Measurements from ENCODE around the gene DNAH2. TPM values are rescaled to one million over a fixed set of nuclear protein-coding genes. Genes with fewer than 3 reads are reported as not detected.

The DNAH2 gene
- total and polyA plus RNA-seq, 2 of the 13 experiments (the other 11 are each of a cell fraction or from before 2014, with no cell fraction given): not detected

DNA sequence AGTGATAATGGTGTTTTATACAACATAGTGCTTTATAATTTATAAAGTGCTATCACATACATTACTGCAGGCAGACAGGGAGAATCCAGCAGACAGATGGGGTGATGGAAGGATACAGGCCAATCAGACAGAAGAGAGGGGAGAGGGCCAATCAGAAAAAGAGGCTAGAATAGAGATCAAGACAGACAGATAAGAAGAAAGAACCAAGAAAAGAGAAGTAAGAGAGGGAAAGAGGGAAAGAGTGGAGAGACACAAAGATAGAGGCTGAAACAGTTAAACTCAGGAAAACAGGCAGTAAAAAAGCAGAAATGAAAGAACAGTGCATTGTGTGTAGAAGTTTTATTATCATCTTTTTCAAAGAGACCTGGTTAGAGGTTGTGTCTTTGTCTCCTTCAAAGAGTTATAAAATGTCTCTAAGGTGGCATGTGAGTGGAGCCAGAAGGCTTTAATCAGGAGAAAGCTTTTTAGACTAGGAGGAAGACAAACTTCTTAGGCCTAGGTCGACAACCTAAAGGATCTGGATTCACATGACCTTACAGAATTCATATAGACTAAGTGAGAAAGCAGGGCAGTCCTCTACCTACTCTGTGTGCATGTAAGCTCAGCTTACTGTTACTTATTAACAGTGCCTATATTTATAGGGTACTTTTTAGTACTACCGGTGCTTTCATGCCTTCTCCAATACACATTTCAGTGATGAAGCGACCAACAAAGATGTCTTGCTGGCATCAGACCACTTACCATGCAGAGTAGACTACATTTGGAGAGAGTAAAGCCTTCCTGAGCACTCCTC is 162.7 kb downstream of the DNAH2 start:
- 37% methylated on average over 3 of the region's 3 CpGs for WGBS (ENCODE audit: low lambda C conversion rate)
- ATAC-seq: no peak; the same call in 2 of the 3 replicates

More for the DNA sequence above, 162.7 kb downstream of the DNAH2 start:
- BruUV-seq (replicated peaks): no TSS peak
- in situ Hi-C loops (cut with HindIII; ENCODE audit: extremely low pct_ligation_motif_present, low pct_unique_long_range_greater_than_20kb) (no loop called here), intact Hi-C loops (cut with micrococcal nuclease; ENCODE audit: unreplicated experiment) (no loop called here)
- H3K4me3 ChIP-seq (replicated peaks in 1 of 3; ENCODE audit: insufficient read depth in 1 of 3, low read depth in 2 of 3, low read length in 3 of 3): no peak overlapping the region
- no peaks in the 10 kb centered on the region for H3K36me3 ChIP-seq (replicated peaks in 1 of 2; ENCODE audit: control insufficient read depth in 1 of 2, insufficient read depth in 2 of 2, low read length in 2 of 2)
- no peaks in the 10 kb centered on the region for H4K20me1 ChIP-seq (ENCODE audit: insufficient read depth, low read length)
- no peak for DNase-seq (ENCODE audit: low spot score)
- TF ChIP-seq, protein P1, sequence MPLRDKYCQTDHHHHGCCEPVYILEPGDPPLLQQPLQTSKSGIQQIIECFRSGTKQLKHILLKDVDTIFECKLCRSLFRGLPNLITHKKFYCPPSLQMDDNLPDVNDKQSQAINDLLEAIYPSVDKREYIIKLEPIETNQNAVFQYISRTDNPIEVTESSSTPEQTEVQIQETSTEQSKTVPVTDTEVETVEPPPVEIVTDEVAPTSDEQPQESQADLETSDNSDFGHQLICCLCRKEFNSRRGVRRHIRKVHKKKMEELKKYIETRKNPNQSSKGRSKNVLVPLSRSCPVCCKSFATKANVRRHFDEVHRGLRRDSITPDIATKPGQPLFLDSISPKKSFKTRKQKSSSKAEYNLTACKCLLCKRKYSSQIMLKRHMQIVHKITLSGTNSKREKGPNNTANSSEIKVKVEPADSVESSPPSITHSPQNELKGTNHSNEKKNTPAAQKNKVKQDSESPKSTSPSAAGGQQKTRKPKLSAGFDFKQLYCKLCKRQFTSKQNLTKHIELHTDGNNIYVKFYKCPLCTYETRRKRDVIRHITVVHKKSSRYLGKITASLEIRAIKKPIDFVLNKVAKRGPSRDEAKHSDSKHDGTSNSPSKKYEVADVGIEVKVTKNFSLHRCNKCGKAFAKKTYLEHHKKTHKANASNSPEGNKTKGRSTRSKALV (CRISPR knock-in tag; IDR thresholded peaks at IDR 0.05): no peak
- no peak for TF ChIP-seq HDAC1 (CRISPR knock-in tag; IDR thresholded peaks at IDR 0.05)
- no peak for TF ChIP-seq SIX4 (CRISPR knock-in tag; IDR thresholded peaks at IDR 0.05)
- TF ChIP-seq NFYC (CRISPR knock-in tag; IDR thresholded peaks at IDR 0.05): no peak
- no peaks in the 10 kb centered on the region for H3K9me3 ChIP-seq (ENCODE audit: low read length)
- CTCF ChIA-PET (ENCODE audit: low intra/inter-chr PET ratio, low total read pairs): no interaction called here
- no peak overlapping the region for H2AFZ ChIP-seq (ENCODE audit: low read length)
- H3K79me2 ChIP-seq (ENCODE audit: insufficient read depth, low read length): no peaks in the 10 kb centered on the region
- peaks cover 21% of the 10 kb centered on the region for H3K4me1 ChIP-seq (ENCODE audit: insufficient read depth, low read length)
- no peak overlapping the region for H3K9ac ChIP-seq (ENCODE audit: insufficient read depth, low read depth, low read length)
- no peak for FAIRE-seq
- H3K4me2 ChIP-seq (ENCODE audit: low read depth, low read length): no peak overlapping the region
- no peak overlapping the region for H3K27ac ChIP-seq (ENCODE audit: extremely low read length, insufficient read depth, low read length)
- H3K27me3 ChIP-seq (ENCODE audit: control insufficient read depth in 1 of 2, insufficient read depth in 2 of 2, low read length in 2 of 2): peaks cover 1 to 5% of the 10 kb centered on the region in 2 experiments; a peak in 1 of 5 replicates
- POLR2A ChIA-PET: no interaction called here
